ENCODE data around the gene LCOR. TPM values are rescaled to one million over a fixed set of nuclear protein-coding genes. Genes with fewer than 3 reads are reported as not detected.

LCOR gene
- total and polyA plus RNA-seq, 11 donors: 4.3 to 31.4 (median 17.4) TPM

DNA sequence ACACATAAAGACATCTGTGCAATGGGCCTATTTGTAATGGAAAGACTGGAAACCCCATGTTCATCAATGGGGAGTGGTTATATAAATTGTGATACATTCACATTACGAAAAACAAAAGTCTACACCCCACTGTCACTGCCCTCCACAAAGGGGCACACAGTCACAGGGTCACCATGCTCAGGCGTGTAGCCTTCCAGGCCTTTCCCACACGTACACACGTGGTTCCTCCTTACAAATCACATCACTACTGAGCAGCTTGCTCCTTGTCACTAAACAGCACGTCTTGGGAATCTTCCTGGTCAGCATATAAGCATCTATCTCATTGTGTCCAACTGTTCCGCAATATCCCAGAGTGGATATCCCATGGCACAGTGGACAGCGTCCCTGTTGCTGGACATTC, 190.5 kb downstream of the LCOR start:
- H3K4me1 ChIP-seq: peaks cover 0 to 36% (median 20%) of the 10 kb centered on the region in 12 donors
- intact Hi-C loops (cut with DNase I): loop anchor here in 8 of 10 donors (5.0 to 10.0 kb wide), 8 partner anchors 105 to 648 kb away; partner anchors contain the start of gene LCOR (in 7 of the 8)
- WGBS, 4 donors: 92 to 96% (median 95%) methylated on average over 7 of the region's 7 CpGs

DNA sequence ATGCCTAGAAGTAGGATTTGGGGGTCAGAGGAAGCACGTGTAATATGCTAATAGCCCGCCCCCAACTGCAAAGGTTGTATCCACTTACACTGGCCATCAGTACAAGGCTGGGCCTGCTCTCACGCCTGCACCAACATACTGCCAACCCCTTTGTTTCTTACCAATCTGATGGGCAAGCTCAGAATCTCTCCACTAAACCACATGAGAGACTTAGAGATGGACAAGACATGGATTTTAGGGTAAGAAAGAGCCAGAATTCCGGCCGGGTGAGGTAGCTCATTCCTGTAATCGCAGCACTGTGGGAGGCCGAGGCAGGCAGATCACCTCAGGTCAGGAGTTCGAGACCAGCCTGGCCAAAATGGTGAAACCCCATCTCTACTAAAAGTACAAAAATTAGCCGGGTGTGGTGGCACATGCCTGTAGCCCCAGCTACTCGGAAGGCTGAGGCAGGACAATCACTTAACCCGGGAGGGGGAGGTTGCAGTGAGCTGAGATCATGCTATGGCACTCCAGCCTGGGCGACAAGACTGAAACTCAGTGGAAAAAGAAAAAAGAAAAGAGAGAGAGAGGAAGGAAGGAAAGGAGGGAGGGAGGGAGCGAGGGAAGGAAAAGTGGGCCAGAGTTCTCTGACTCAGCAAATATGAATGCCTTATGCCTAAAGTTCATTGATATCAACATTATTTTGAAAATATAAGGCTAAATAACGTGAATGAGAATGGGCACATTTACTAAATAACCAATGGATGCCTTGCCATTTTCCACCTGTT, 191.5 kb downstream of the LCOR start:
- no peak for DNase-seq
- H3K9me3 ChIP-seq: no peaks in the 10 kb centered on the region
- 72 to 75% (median 75%) methylated on average over 14 of the region's 14 CpGs for WGBS, 4 donors
- H3K36me3 ChIP-seq: no peaks in the 10 kb centered on the region
- H3K4me3 ChIP-seq: no peak overlapping the region
- intact Hi-C loops (cut with DNase I): loop anchor here in 8 of 10 donors (5.0 to 10.0 kb wide), 8 partner anchors 106 to 649 kb away; partner anchors contain the start of gene LCOR (in 7 of the 8)
- no peaks in the 10 kb centered on the region for H3K27me3 ChIP-seq
- H3K4me1 ChIP-seq: peaks cover 0 to 36% (median 20%) of the 10 kb centered on the region in 12 donors
- TF ChIP-seq, protein P1, sequence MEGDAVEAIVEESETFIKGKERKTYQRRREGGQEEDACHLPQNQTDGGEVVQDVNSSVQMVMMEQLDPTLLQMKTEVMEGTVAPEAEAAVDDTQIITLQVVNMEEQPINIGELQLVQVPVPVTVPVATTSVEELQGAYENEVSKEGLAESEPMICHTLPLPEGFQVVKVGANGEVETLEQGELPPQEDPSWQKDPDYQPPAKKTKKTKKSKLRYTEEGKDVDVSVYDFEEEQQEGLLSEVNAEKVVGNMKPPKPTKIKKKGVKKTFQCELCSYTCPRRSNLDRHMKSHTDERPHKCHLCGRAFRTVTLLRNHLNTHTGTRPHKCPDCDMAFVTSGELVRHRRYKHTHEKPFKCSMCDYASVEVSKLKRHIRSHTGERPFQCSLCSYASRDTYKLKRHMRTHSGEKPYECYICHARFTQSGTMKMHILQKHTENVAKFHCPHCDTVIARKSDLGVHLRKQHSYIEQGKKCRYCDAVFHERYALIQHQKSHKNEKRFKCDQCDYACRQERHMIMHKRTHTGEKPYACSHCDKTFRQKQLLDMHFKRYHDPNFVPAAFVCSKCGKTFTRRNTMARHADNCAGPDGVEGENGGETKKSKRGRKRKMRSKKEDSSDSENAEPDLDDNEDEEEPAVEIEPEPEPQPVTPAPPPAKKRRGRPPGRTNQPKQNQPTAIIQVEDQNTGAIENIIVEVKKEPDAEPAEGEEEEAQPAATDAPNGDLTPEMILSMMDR (IDR thresholded peaks at IDR 0.05): no peak
- no peak for TF ChIP-seq POLR2A (IDR thresholded peaks at IDR 0.05)
- no peak for ATAC-seq
- peak overlapping the region in 11 of 12 donors; percentile 49 to 73 (median 67) for H3K27ac ChIP-seq

More for the DNA sequence above, 190.5 kb downstream of the LCOR start:
- Histone ChIP-seq H3K36me3 (no peaks in the 10 kb centered on the region), H3K27ac (no peak overlapping the region), H3K4me3 (no peak overlapping the region), H3K27me3 (no peaks in the 10 kb centered on the region), H3K9me3 (no peaks in the 10 kb centered on the region)
- no peak for TF ChIP-seq POLR2A (IDR thresholded peaks at IDR 0.05)
- TF ChIP-seq, protein P1 (IDR thresholded peaks at IDR 0.05): no peak
- ATAC-seq (no peak), DNase-seq (no peak)

DNA sequence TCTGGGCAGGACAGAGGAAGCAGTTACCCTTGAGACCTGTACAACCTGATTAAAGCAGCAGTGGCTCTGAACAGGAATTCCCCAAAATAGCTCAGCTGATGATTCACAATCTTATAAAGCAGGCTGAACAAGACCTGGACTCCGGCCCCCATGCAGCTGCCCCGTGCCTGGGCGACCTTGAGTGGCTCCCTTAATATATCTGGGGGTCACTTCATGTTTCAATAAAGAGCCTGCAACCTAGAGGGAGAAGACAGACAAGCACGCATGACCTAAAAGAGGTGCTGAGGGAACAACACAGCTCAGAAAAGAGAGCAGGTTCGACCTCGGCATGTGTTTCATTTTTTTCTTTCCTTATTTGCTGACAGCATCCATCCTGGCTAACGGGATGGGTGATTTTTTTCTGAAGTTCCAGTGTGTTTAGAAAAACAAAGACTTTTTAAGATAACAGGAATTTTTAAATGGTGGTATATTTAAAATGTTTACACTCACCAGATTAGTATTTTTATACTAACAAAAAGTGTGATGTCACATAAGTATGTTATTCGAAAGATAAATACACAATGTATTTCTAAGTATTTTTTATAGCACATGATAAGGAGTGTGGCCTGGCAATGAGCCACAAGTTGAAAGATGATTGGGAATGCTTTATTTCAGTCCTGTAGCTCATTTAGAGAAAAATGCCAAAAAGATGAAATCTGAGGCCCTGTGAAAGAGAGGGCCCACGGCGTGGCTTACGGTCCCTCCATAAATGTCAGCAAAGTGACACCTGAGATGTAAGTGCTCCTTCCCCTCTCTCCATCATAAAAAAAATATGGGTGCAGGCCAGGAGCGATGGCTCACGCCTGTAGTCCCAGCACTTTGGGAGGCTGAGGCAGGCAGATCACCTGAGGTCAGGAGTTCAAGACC, 192.3 kb downstream of the LCOR start:
- no peaks in the 10 kb centered on the region for H3K36me3 ChIP-seq
- H3K4me3 ChIP-seq: no peak overlapping the region
- no peaks in the 10 kb centered on the region for H3K27me3 ChIP-seq
- intact Hi-C loops (cut with DNase I): loop anchor here (5.0 to 10.0 kb wide), 12 partner anchors 107 to 650 kb away; partner anchors contain the start of gene LCOR (in 9 of the 10)
- 39 to 52% (median 42%) methylated on average over 13 of the region's 13 CpGs for WGBS, 4 donors
- TF ChIP-seq, protein P1 (IDR thresholded peaks at IDR 0.05): no peak
- no peak for TF ChIP-seq POLR2A (IDR thresholded peaks at IDR 0.05)
- peaks cover 0 to 36% (median 20%) of the 10 kb centered on the region in 12 donors for H3K4me1 ChIP-seq
- DNase-seq (peak in 2 of 5 donors; percentile 26 to 50), ATAC-seq (peak in 3 of 4 donors; percentile 31 to 56 (median 48))
- peak overlapping the region in 11 of 12 donors; percentile 49 to 73 (median 67) for H3K27ac ChIP-seq
- H3K9me3 ChIP-seq: no peaks in the 10 kb centered on the region

Measured in heart left ventricle (tissue), 16 donors.